Raji (cell line): Measurements from ENCODE around the gene MARK4.

Source experiments
- POLR2A ChIP-seq: IDR thresholded peaks from 2 replicates; pipeline ENCODE4 v1.6.1; 2011; ENCODE audit warnings: low read depth, low read length, control low read depth; ENCODE audit not compliant: insufficient read depth

The MARK4 gene

GRCh38 chr19:45350477-45351058, 99.5 kb downstream of the MARK4 start:
- TF ChIP-seq POLR2A = no peak

DNA sequence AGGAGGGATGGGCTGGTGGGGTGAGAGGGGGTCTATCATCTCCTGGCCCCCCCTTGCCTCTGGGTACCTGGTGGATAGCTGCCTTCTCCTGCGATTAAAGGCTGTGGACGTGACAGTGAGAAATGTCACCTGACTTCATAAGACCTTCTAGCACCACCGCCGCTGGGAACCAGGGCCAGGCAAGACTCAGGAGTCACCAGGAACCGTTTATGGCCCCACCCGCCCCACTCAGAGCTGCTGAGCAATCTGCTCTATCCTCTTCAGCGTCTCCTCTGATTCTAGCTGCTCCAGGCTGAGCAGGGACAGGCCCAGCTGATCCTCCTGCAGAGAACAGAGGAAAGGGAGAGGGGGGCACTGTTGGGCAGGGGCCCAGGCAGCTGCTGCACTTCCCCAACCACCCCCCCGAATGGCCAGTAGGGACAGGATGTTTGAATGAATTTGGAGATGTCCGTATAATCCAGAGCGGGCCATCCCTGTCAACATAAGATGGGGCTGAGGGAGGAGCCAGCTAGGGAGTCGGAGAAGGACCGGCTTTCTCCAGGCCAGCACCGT, 100.4 kb downstream of the MARK4 start:
- TF ChIP-seq POLR2A = no peak

- no peak for TF ChIP-seq POLR2A
Measured at GRCh38 chr19:45352062-45352461, 101.0 kb downstream of the MARK4 start.

- TF ChIP-seq POLR2A = no peak
Measured at GRCh38 chr19:45352471-45352870, 101.4 kb downstream of the MARK4 start.

DNA sequence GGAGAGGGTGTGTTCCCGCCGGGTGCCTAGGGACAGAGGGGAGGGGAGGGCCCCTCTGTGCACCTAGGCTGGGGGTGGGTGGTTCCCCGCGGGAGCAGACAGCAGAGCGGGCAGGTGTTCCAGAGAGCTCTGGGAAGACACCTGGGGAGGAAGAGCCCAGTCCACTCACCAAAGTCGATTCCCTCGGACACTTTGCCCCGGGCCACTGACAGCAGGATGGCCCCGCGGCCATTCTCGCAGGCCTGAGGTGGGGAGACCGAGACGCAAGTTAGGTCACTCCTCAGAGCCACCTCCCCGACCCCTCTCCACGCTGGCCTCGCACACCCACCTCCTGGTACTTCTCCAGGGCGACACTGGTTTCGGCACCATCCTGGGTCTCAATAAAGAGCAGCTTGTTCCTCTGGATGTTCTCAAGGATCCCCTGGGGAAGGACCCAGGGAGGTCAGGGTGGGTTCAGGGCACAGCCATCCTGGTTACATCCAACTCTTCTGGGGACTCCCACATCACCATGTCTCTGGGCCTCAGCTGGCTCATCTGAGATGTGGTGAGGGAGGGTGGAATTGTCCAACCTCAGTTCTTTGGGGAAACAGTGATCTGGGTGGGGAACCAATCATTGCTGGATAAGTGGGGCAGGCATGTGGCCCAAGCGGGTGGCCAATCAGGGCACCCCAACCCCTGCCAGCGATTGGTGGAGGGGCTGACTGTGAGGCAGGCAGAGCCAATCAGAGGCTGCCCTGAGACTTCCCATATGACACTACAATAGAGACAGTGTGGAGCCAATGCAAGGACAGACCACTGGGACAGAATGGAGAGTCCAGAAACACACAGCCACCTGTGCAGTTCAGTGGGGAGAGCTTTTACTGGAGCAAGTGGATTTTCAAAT, 102.1 kb downstream of the MARK4 start:
- TF ChIP-seq POLR2A = no peak

GRCh38 chr19:45354241-45354842, 103.3 kb downstream of the MARK4 start:
- no peak for TF ChIP-seq POLR2A
